Activated CD8-positive, alpha-beta T cell treated with anti-CD3 and anti-CD28 coated beads, Interleukin-2, amount 10 ng/mL, durations not matched to agents 7 days and 5 days (primary cell): ENCODE results near the gene TMEM222. TPM values are rescaled to one million over a fixed set of nuclear protein-coding genes. Genes with fewer than 3 reads are reported as not detected.
"Not testable (repeated sequence)": the region's sequence is repeated elsewhere in the genome, so short reads cannot be mapped to it uniquely, and the experiment has no call there.

Source experiments
- ATAC-seq: fragments of 150-1000 bp; cut with Tn5 transposase; one replicate; pipeline ENCODE4 v1.10.0; 2021; ENCODE audit warnings: moderate library complexity
- CTCF ChIA-PET: fragments of 350-600 bp; sonication (Branson Sonifier 250); formaldehyde crosslinking; loops from one replicate; lab custom pipeline; 2021; ENCODE audit warnings: antibody characterized with exemption; lab: Charles Lee
- POLR2A ChIA-PET: fragments of 350-600 bp; sonication (Branson Sonifier 250); formaldehyde crosslinking; loops from one replicate; lab custom pipeline; 2021; ENCODE audit warnings: antibody characterized with exemption; lab: Charles Lee
- DNase-seq: peaks from one replicate; pipeline ENCODE4 v3.0.0-alpha.2; 2020
- H3K27ac Mint-ChIP-seq: one replicate; pipeline ENCODE4 v1.8.0; 2021; ENCODE audit warnings: mild to moderate bottlenecking, mixed read lengths
- H3K27me3 Mint-ChIP-seq: one replicate; pipeline ENCODE4 v1.8.0; 2021; ENCODE audit warnings: low read depth, mixed read lengths
- H3K36me3 Mint-ChIP-seq: one replicate; pipeline ENCODE4 v1.8.0; 2021; ENCODE audit warnings: low read depth, mixed read lengths
- H3K4me1 Mint-ChIP-seq: one replicate; pipeline ENCODE4 v1.8.0; 2021; ENCODE audit warnings: low read depth, mixed read lengths
- H3K4me3 Mint-ChIP-seq: one replicate; pipeline ENCODE4 v1.8.0; 2021; ENCODE audit warnings: mild to moderate bottlenecking, mixed read lengths
- H3K9me3 Mint-ChIP-seq: one replicate; pipeline ENCODE4 v1.8.0; 2022; ENCODE audit warnings: mixed read lengths; ENCODE audit not compliant: insufficient read depth
- total RNA-seq, 2 experiments: library from RNA; stranded (reverse); gene quantifications; one replicate each; pipeline ENCODE4 v1.2.3, GENCODE V29; 2021

The TMEM222 gene
- total RNA-seq, 2 experiments from 2014 or later, result 35.2 to 38.5 TPM

DNA sequence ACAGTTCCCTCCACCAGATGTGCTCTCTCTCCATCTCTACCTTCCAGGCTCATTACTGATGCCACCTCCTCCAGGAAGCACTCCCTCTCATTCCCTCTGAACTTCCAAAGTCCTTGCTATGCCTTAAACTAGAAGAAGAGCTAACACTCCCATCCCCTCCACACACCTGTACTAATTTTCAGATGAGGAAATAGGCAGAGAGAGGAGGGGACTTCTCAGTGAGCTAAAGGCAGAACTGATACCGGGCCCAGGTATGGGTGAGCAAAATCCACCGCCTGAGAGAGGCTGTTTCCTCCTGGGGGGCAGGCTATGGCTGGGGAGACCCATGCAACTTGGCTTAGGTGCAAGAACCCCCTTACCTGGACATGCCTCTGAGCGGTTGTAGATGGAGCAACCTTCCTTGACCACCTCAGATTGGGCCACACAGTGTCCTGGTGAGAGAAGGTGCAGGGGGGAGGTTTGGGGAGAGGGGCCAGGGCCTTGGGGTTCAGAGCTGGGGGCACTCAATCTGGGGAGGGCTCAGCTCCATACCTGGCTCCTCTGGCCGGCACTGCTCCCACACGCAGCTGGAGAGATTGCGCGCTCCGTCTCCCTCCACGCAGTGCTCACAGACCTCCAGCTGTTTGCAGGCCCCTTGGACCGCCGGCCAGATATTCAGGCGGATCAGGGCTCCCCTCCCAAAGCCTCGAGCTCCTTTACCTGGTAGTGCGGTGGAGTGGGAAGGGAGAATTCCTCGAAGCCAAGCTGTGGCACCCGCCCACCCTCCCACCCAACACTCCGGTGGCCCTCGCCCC, 60.2 kb downstream of the TMEM222 start:
- ChIA-PET POLR2A (interaction anchor here (0.7 to 1.0 kb wide), 2 partner anchors 12 to 56 kb away, joined by 3 read pairs; no protein-coding TSS in a partner anchor), CTCF (interaction anchor here (0.7 to 6.7 kb wide), 10 partner anchors 9 to 186 kb away, joined by 3 to 60 read pairs (median 4); partner anchors contain the start of gene MAP3K6)
- Mint-ChIP-seq H3K9me3 (no peaks in the 10 kb centered on the region), H3K27ac (no peak overlapping the region), H3K36me3 (no peaks in the 10 kb centered on the region), H3K4me3 (no peak overlapping the region), H3K4me1 (no peaks in the 10 kb centered on the region), H3K27me3 (peaks cover 12% of the 10 kb centered on the region)
- ATAC-seq (no peak), DNase-seq (no peak)

DNA sequence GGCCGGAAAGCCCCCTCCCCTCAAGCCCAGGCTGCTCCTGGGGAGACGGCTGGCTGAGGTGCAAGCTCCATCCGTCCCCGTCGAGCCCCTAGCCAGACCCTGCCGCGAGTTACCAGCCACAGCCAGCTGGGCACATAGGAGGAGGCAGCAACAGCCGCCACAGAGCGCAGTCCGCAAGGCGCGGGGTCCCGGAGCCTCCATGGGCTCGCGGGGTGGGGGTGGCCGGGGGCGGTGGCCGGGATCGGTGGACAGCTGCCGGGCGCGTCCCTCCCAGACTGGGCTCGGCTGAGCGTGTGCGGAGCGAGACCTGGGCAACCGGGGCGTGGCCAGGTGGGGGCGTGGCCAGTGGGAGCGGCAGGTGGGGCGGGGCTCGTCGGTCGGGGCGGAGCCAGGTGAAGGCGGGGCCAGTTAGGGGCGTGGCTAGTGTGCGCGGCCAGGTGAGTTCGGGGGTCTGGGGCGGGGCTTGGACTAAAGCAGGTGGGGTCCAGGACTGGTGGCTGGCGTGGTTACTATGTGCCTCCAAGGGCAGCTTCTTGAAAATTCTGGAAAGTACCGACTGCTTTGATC, 61.2 kb downstream of the TMEM222 start, which contains the start of gene CD164L2:
Gene CD164L2, minus strand, starts transcription at position 295 of the 567 bp plus-strand sequence. Its CDS starts 94 bp downstream, at position 201.
- Mint-ChIP-seq H3K27ac (no peak within 1 kb of the TSS), H3K4me1 (no peaks in the 10 kb centered on the region), H3K27me3 (peaks cover 12% of the 10 kb centered on the region), H3K4me3 (no peak within 1 kb of the TSS), H3K9me3 (no peaks in the 10 kb centered on the region), H3K36me3 (no peaks in the 10 kb centered on the region)
- ChIA-PET CTCF (interaction anchor here (0.8 to 6.7 kb wide), 5 partner anchors 8 to 87 kb away, joined by 4 to 60 read pairs (median 7); no protein-coding TSS in a partner anchor), POLR2A (no interaction called here)
- ATAC-seq (peak; percentile 67), DNase-seq (peak; percentile 65)

DNA sequence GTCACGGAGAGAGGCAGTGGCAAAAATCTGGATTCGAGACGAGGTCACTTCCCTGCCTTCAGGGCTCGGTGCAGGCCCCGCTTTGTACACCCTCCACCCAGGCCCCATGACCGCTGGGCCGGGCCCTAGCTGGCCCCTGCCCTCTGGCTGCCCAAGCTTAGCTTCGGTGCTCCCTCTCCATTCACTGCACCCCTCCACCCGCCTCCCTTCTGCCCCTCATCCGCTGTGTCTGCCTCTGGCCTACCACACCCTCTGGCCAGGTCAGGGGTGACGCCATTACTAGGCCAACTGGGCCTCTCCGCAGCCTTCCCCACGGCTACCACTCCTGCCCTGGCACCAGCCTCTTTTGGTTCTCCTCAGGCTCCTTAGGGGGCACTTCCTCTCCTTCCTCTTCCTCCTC, 61.7 kb downstream of the TMEM222 start:
- Mint-ChIP-seq H3K27ac (no peak overlapping the region), H3K4me3 (no peak overlapping the region), H3K36me3 (no peaks in the 10 kb centered on the region), H3K4me1 (peaks cover 1% of the 10 kb centered on the region), H3K9me3 (no peaks in the 10 kb centered on the region), H3K27me3 (peaks cover 13% of the 10 kb centered on the region)
- DNase-seq, result no peak
- ChIA-PET CTCF (interaction anchor here (2.6 to 6.7 kb wide), 2 partner anchors 26 to 87 kb away, joined by 12 to 60 read pairs; no protein-coding TSS in a partner anchor), POLR2A (no interaction called here)
- ATAC-seq, result no peak

DNA sequence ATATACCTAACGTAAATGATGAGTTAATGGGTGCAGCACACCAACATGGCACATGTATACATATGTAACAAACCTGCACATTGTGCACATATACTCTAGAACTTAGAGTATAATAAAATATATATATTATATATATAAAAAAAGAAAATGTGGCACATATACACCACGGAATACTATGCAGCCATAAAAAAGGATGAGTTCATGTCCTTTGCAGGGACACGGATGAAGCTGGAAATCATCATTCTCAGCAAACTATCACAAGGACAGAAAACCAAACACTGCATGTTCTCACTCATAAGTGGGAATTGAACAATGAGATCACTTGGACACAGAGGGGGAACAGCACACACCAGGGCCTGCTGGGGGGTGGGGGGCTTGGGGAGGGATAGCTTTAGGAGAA, 62.8 kb downstream of the TMEM222 start:
- H3K4me3 Mint-ChIP-seq, POLR2A ChIA-PET, DNase-seq, H3K27ac Mint-ChIP-seq, H3K4me1 Mint-ChIP-seq, H3K36me3 Mint-ChIP-seq, ATAC-seq, H3K9me3 Mint-ChIP-seq: not testable (repeated sequence)
- H3K27me3 Mint-ChIP-seq, result peaks cover 16% of the 10 kb centered on the region
- CTCF ChIA-PET, result interaction anchor here (0.7 to 6.7 kb wide), 4 partner anchors 22 to 221 kb away, joined by 3 to 60 read pairs (median 11); partner anchors contain the start of gene AHDC1

Other genes with a start within 250 kb of the TMEM222 start
- 10 to 100 TPM; 28.3 to 29.0 TPM for gene SLC9A1, start 167.0 kb upstream of the TMEM222 start, total RNA-seq
- 10 to 100 TPM; 24.7 to 25.0 TPM for gene WDTC1, start 87.5 kb upstream of the TMEM222 start, total RNA-seq
- 10 to 100 TPM; 81.0 to 83.1 TPM for gene SYTL1, start 19.9 kb downstream of the TMEM222 start, total RNA-seq
- 10 to 100 TPM in 1 of 2 experiments, 1 to 10 TPM in 1; 7.8 to 12.3 TPM for gene MAP3K6, start 44.8 kb downstream of the TMEM222 start, total RNA-seq
- not detected for gene FCN3, start 52.7 kb downstream of the TMEM222 start, total RNA-seq
- not detected for gene CD164L2, start 61.2 kb downstream of the TMEM222 start, total RNA-seq
- gene GPR3, start 70.5 kb downstream of the TMEM222 start, total RNA-seq, result under 1 TPM; 0.47 to 0.66 TPM
- 100 to 1,000 TPM; 120 to 127 TPM for gene WASF2, start 168.0 kb downstream of the TMEM222 start, total RNA-seq